Esophagus squamous epithelium (tissue), 5 donors: ENCODE results near the gene ZDHHC11B. TPM values are rescaled to one million over a fixed set of nuclear protein-coding genes. Genes with fewer than 3 reads are reported as not detected.

ENCODE experiments used
- DNase-seq: peaks from one replicate; lab custom pipeline; 2025; lab: John Stamatoyannopoulos, UW
- H3K27ac ChIP-seq, 4 donors: fragments of 200-600 bp; sonication (generic); one replicate each; pipeline ENCODE4 v1.5.1; 2016 to 2019; ENCODE audit warnings: mild to moderate bottlenecking in 1 of 4
- H3K27me3 ChIP-seq, 4 donors: fragments of 200-600 bp; sonication (generic); 1 replicate in 3 of 4; 2 replicates in 1 of 4; pipeline versions ENCODE4 v1.5.1 to v1.6.0; 2017 to 2021; ENCODE audit warnings: antibody characterized with exemption in 1 of 4
- H3K36me3 ChIP-seq, 3 donors: fragments of 200-600 bp; sonication (generic); one replicate each; pipeline ENCODE4 v1.5.1; 2016 to 2019
- H3K4me1 ChIP-seq, 3 donors: fragments of 200-600 bp; sonication (generic); one replicate each; pipeline ENCODE4 v1.5.1; 2017 to 2019
- H3K4me3 ChIP-seq, 4 donors: fragments of 200-600 bp; sonication (generic); 1 replicate in 3 of 4; 2 replicates in 1 of 4; pipeline ENCODE4 v1.5.1; 2016 to 2019; ENCODE audit warnings: mild to moderate bottlenecking in 2 of 4, moderate library complexity in 1 of 4
- H3K9me3 ChIP-seq, 3 donors: fragments of 200-600 bp; sonication (generic); one replicate each; pipeline ENCODE4 v1.5.1; 2016 to 2019
- POLR2A ChIP-seq, 4 donors: fragments of 450-650 bp; IDR thresholded peaks; one replicate each; pipeline ENCODE4 v1.6.1; 2017; ENCODE audit warnings: antibody characterized with exemption in 4 of 4, mild to moderate bottlenecking in 4 of 4, moderate library complexity in 3 of 4
- WGBS, 2 donors: methylation state at CpG; one replicate each; pipeline ENCODE4 v1.1.5; 2018; 5-methylcytosine and 5-hydroxymethylcytosine counted together
- intact Hi-C: fragments of 100-400 bp; cut with DNase I; formaldehyde crosslinking; loops from one replicate; pipeline ENCODE4 v1.15.0; 2022
- total RNA-seq, 4 donors: library from RNA; depleted of rRNA; stranded (reverse); fragments of >200 nt; gene quantifications; one replicate each; pipeline ENCODE4 v1.1.0, GENCODE V29; 2016
- TF ChIP-seq, protein P1 (sequence below), 6 experiments: fragments of 450-650 bp in 4 of 6; fragments of 200-600 bp in 2 of 6; sonication (generic) in 2 of 6; IDR thresholded peaks; one replicate each; pipeline ENCODE4 v1.5.1; 2016 to 2019; ENCODE audit warnings: antibody characterized with exemption in 6 of 6, mild to moderate bottlenecking in 4 of 6, moderate library complexity in 4 of 6
- donor health status: DM: yes; HTN: yes; CAD: no.

ZDHHC11B gene
- total RNA-seq, 4 donors from 2014 or later = 0.44 to 4.6 (median 2.7) TPM

- DNase-seq = no peak
- H3K4me3 ChIP-seq = no peak overlapping the region
- no peak for TF ChIP-seq POLR2A (IDR thresholded peaks at IDR 0.05)
- TF ChIP-seq, protein P1, sequence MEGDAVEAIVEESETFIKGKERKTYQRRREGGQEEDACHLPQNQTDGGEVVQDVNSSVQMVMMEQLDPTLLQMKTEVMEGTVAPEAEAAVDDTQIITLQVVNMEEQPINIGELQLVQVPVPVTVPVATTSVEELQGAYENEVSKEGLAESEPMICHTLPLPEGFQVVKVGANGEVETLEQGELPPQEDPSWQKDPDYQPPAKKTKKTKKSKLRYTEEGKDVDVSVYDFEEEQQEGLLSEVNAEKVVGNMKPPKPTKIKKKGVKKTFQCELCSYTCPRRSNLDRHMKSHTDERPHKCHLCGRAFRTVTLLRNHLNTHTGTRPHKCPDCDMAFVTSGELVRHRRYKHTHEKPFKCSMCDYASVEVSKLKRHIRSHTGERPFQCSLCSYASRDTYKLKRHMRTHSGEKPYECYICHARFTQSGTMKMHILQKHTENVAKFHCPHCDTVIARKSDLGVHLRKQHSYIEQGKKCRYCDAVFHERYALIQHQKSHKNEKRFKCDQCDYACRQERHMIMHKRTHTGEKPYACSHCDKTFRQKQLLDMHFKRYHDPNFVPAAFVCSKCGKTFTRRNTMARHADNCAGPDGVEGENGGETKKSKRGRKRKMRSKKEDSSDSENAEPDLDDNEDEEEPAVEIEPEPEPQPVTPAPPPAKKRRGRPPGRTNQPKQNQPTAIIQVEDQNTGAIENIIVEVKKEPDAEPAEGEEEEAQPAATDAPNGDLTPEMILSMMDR (IDR thresholded peaks at IDR 0.05) = no peak
- 81 to 85% methylated on average over 16 of the region's 44 CpGs for WGBS, 2 donors
- H3K36me3 ChIP-seq = no peaks in the 10 kb centered on the region
- H3K27me3 ChIP-seq = no peaks in the 10 kb centered on the region
- no peak overlapping the region for H3K27ac ChIP-seq
- peaks cover 23 to 24% (median 24%) of the 10 kb centered on the region in 3 donors for H3K4me1 ChIP-seq
- intact Hi-C loops = no loop called here
- no peaks in the 10 kb centered on the region for H3K9me3 ChIP-seq
Observed at GRCh38 chr5:677131-678101, 107.1 kb downstream of the ZDHHC11B start.

DNA sequence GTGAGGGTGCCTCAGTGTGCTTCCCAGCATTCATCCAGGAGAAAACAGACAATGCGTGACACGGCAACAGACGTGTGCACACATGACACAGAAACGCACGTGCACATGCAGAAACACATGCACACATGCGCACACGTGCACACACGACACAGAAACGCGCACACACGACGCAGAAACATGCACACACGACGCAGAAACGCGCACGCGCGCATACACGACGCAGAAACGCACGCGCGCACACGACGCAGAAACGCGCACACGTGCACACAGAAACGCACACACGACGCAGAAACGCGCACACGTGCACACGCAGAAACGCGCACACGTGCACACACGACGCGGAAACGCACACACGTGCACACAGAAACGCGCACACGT, 107.8 kb downstream of the ZDHHC11B start:
- no peak for DNase-seq
- Histone ChIP-seq H3K36me3 (no peaks in the 10 kb centered on the region), H3K9me3 (no peaks in the 10 kb centered on the region), H3K27me3 (no peaks in the 10 kb centered on the region), H3K4me3 (no peak overlapping the region), H3K27ac (no peak overlapping the region), H3K4me1 (peaks cover 30 to 32% (median 31%) of the 10 kb centered on the region in 3 donors)
- WGBS, 2 donors = 93 to 94% methylated on average over 46 to 48 of the region's 48 CpGs
- intact Hi-C loops = no loop called here
- TF ChIP-seq, protein P1 (IDR thresholded peaks at IDR 0.05) = no peak
- TF ChIP-seq POLR2A (IDR thresholded peaks at IDR 0.05) = no peak

- 83 to 92% methylated on average over 15 to 26 of the region's 36 CpGs for WGBS, 2 donors
- H3K27ac ChIP-seq = no peak overlapping the region
- peaks cover 36 to 38% (median 37%) of the 10 kb centered on the region in 3 donors for H3K4me1 ChIP-seq
- DNase-seq = no peak
- no peak for TF ChIP-seq POLR2A (IDR thresholded peaks at IDR 0.05)
- TF ChIP-seq, protein P1 (IDR thresholded peaks at IDR 0.05) = no peak
- H3K9me3 ChIP-seq = no peaks in the 10 kb centered on the region
- no peaks in the 10 kb centered on the region for H3K36me3 ChIP-seq
- intact Hi-C loops = no loop called here
- no peaks in the 10 kb centered on the region for H3K27me3 ChIP-seq
- H3K4me3 ChIP-seq = no peak overlapping the region
Observed at GRCh38 chr5:675871-676698, 108.4 kb downstream of the ZDHHC11B start.

GRCh38 chr5:675111-675870, 109.2 kb downstream of the ZDHHC11B start:
- peaks cover 38 to 43% (median 41%) of the 10 kb centered on the region in 3 donors for H3K4me1 ChIP-seq
- no peak overlapping the region for H3K27ac ChIP-seq
- H3K9me3 ChIP-seq = no peaks in the 10 kb centered on the region
- no peaks in the 10 kb centered on the region for H3K36me3 ChIP-seq
- TF ChIP-seq, protein P1 (IDR thresholded peaks at IDR 0.05) = no peak
- no peak for TF ChIP-seq POLR2A (IDR thresholded peaks at IDR 0.05)
- DNase-seq = no peak
- WGBS, 2 donors = 82 to 92% methylated on average over 6 to 8 of the region's 20 CpGs
- intact Hi-C loops = no loop called here
- no peaks in the 10 kb centered on the region for H3K27me3 ChIP-seq
- no peak overlapping the region for H3K4me3 ChIP-seq
